Body of pancreas (tissue), 4 donors: ENCODE results near the gene OR4F6.

ENCODE experiments used
- CTCF ChIP-seq, 7 experiments: fragments of 450-650 bp in 4 of 7; fragments of 200-600 bp in 3 of 7; sonication (generic) in 3 of 7; IDR thresholded peaks; one replicate each; pipeline ENCODE4 v1.5.1; 2016 to 2019; ENCODE audit warnings: antibody characterized with exemption in 7 of 7
- POLR2A ChIP-seq, 3 donors: fragments of 450-650 bp; IDR thresholded peaks; one replicate each; pipeline ENCODE4 v1.6.1; 2016; ENCODE audit warnings: antibody characterized with exemption in 3 of 3, mild to moderate bottlenecking in 2 of 3

- TF ChIP-seq CTCF (IDR thresholded peaks at IDR 0.05) = no peak
- no peak for TF ChIP-seq POLR2A (IDR thresholded peaks at IDR 0.05)
Observed at GRCh38 chr15:101820781-101821180, 17.5 kb downstream of the OR4F6 start.
